IPS-15b (cell line): ENCODE results near the gene TRPT1.

Experiments
- H3K27me3 ChIP-seq: one replicate; pipeline ENCODE4 v1.6.1; 2013; ENCODE audit warnings: low read length; ENCODE audit not compliant: control insufficient read depth, insufficient read depth
- H3K36me3 ChIP-seq: one replicate; pipeline ENCODE4 v1.6.1; 2013; ENCODE audit warnings: low read length; ENCODE audit not compliant: control insufficient read depth, insufficient read depth
- H3K4me1 ChIP-seq: one replicate; pipeline ENCODE4 v1.6.1; 2013; ENCODE audit warnings: mild to moderate bottlenecking, low read length; ENCODE audit not compliant: control insufficient read depth, insufficient read depth
- H3K4me3 ChIP-seq: one replicate; pipeline ENCODE4 v1.5.1; 2013; ENCODE audit warnings: low read depth, low read length
- H3K9ac ChIP-seq: one replicate; pipeline ENCODE4 v1.6.1; 2013; ENCODE audit warnings: low read depth, mild to moderate bottlenecking, low read length
- H3K9me3 ChIP-seq: one replicate; pipeline ENCODE4 v1.6.1; 2013; ENCODE audit warnings: mild to moderate bottlenecking, low read length; ENCODE audit not compliant: control insufficient read depth, insufficient read depth

Gene TRPT1

GRCh38 chr11:64222651-64223000, 3.4 kb downstream of the TRPT1 start:
- H3K4me3 ChIP-seq = no peak overlapping the region
- H3K27me3 ChIP-seq = no peaks in the 10 kb centered on the region
- no peaks in the 10 kb centered on the region for H3K9me3 ChIP-seq
- H3K36me3 ChIP-seq = peaks cover 11% of the 10 kb centered on the region
- no peak overlapping the region for H3K9ac ChIP-seq
- no peaks in the 10 kb centered on the region for H3K4me1 ChIP-seq

GRCh38 chr11:64220798-64221197, 5.2 kb downstream of the TRPT1 start:
- Histone ChIP-seq H3K9ac (no peak overlapping the region), H3K4me1 (no peaks in the 10 kb centered on the region), H3K9me3 (no peaks in the 10 kb centered on the region), H3K4me3 (no peak overlapping the region), H3K27me3 (no peaks in the 10 kb centered on the region), H3K36me3 (peaks cover 11% of the 10 kb centered on the region)

DNA sequence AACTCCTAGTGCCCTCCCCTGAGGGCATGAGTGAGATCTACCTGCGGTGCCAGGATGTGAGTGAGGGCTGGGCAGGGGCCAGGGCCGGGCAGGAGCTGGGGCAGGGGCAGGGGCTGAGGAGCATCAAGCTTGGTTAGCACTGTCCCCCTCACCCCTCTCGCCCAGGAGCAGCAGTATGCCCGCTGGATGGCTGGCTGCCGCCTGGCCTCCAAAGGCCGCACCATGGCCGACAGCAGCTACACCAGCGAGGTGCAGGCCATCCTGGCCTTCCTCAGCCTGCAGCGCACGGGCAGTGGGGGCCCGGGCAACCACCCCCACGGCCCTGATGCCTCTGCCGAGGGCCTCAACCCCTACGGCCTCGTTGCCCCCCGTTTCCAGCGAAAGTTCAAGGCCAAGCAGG, 5.7 kb downstream of the TRPT1 start:
- Histone ChIP-seq H3K9me3 (no peaks in the 10 kb centered on the region), H3K4me1 (no peaks in the 10 kb centered on the region), H3K9ac (no peak overlapping the region), H3K27me3 (no peaks in the 10 kb centered on the region), H3K36me3 (peaks cover 11% of the 10 kb centered on the region), H3K4me3 (no peak overlapping the region)

DNA sequence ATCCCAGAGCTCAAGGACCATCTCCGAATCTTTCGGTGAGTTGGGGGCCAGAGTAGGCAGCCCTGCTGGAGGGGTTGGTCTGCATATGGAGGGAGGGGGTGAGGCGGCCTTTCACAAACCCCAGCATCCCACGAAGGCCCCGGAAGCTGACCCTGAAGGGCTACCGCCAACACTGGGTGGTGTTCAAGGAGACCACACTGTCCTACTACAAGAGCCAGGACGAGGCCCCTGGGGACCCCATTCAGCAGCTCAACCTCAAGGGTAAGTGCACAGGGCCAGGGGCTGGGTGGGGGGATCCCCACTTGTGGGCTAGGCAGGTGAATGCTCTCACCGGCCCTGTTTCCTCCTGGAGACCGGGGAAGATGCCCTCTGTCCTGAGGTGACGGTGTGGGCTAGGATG, 6.2 kb downstream of the TRPT1 start:
- no peaks in the 10 kb centered on the region for H3K27me3 ChIP-seq
- no peaks in the 10 kb centered on the region for H3K4me1 ChIP-seq
- no peaks in the 10 kb centered on the region for H3K9me3 ChIP-seq
- H3K9ac ChIP-seq = no peak overlapping the region
- H3K4me3 ChIP-seq = no peak overlapping the region
- H3K36me3 ChIP-seq = peaks cover 11% of the 10 kb centered on the region

DNA sequence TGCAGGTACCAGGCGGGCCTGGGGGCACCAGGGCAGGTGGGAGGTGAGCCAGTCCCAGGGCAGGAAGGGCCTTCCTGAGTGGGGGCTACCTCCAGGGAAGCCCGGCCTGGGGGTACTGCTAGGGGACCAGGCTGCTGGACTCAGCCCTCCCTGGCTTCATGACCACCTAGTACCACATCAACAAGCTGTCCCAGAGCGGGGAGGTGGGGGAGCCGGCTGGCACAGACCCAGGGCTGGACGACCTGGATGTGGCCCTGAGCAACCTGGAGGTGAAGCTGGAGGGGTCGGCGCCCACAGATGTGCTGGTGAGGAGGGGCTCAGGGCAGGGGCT, 6.7 kb downstream of the TRPT1 start:
- Histone ChIP-seq H3K4me3 (no peak overlapping the region), H3K4me1 (no peaks in the 10 kb centered on the region), H3K27me3 (no peaks in the 10 kb centered on the region), H3K36me3 (peaks cover 9% of the 10 kb centered on the region), H3K9ac (no peak overlapping the region), H3K9me3 (no peaks in the 10 kb centered on the region)

DNA sequence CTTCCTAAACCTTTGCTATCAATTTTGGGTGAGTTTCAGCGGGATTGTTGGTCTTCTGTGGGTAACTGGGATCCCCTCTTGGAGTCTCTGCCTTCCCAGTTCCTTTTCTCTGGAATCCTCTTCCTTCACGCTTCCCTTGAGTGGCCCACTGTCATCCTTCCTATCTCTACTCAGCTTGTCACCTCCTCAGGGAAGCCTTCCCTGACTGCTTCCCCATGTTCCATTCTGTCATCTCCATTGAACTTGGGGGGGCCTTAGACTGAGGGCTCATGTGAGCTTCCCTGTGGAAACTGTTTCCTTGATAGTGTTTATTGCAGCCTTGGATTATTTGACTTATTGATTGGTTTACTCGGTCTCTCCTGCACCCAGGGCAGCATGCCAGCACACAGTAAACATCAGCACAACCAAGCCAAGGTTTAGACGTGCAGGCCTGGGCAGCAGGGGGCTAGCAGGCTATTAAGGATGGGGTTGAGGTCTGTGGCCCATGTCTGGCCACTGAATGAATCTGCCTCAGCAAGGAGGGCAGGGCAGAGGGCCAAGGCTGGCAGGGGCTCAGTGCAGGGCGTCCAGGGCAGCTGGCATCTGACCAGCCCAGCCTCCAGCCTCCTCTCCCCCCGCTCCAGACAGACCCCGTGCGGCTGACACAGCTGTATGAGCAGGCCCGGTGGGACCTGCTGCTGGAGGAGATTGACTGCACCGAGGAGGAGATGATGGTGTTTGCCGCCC, 7.2 kb downstream of the TRPT1 start:
- Histone ChIP-seq H3K36me3 (peaks cover 5% of the 10 kb centered on the region), H3K4me1 (no peaks in the 10 kb centered on the region), H3K27me3 (no peaks in the 10 kb centered on the region), H3K4me3 (no peak overlapping the region), H3K9me3 (no peaks in the 10 kb centered on the region), H3K9ac (no peak overlapping the region)

GRCh38 chr11:64216879-64217278, 9.1 kb downstream of the TRPT1 start:
- no peaks in the 10 kb centered on the region for H3K27me3 ChIP-seq
- H3K4me1 ChIP-seq = no peaks in the 10 kb centered on the region
- H3K9me3 ChIP-seq = no peaks in the 10 kb centered on the region
- H3K4me3 ChIP-seq = no peak overlapping the region
- H3K9ac ChIP-seq = no peak overlapping the region
- H3K36me3 ChIP-seq = peaks cover 5% of the 10 kb centered on the region

DNA sequence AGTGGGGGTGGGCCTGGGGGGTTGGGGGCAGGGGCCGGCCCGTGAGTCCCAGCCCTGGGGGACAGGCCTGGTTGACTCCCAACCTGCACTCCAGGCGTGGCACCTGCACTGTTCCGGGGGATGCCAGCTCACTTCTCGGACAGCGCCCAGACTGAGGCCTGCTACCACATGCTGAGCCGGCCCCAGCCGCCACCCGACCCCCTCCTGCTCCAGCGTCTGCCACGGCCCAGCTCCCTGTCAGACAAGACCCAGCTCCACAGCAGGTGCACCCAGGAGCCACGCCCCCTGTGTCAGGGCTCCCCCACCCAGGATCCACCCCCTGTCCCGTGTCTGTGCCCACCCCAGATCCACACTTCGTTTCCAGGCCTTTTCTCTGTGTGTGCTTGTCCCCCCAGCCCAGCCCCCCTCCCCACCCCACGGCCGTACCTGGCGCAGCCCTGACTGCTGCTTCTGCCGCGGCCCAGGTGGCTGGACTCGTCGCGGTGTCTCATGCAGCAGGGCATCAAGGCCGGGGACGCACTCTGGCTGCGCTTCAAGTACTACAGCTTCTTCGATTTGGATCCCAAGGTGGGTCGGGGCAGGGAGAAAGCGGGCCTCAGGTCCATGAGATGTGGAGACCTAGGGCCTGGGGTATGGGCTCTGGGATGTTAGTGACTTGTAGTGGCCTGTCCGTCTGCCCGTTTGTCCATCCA, 14.7 kb downstream of the TRPT1 start:
- Histone ChIP-seq H3K9me3 (no peaks in the 10 kb centered on the region), H3K36me3 (peaks cover 27% of the 10 kb centered on the region), H3K4me3 (no peak overlapping the region), H3K9ac (no peak overlapping the region), H3K27me3 (no peaks in the 10 kb centered on the region), H3K4me1 (no peaks in the 10 kb centered on the region)

- peaks cover 34% of the 10 kb centered on the region for H3K36me3 ChIP-seq
- H3K4me1 ChIP-seq = no peaks in the 10 kb centered on the region
These were observed 15.5 kb downstream of the TRPT1 start for GRCh38 chr11:64210301-64211020.

GRCh38 chr11:64209563-64209843, 16.5 kb downstream of the TRPT1 start:
- Histone ChIP-seq H3K9ac (no peak overlapping the region), H3K4me3 (no peak overlapping the region), H3K4me1 (no peaks in the 10 kb centered on the region), H3K9me3 (no peaks in the 10 kb centered on the region), H3K27me3 (no peaks in the 10 kb centered on the region), H3K36me3 (peaks cover 36% of the 10 kb centered on the region)

More at GRCh38 chr11:64210301-64211020, 15.5 kb downstream of the TRPT1 start:
- Histone ChIP-seq H3K9me3 (no peaks in the 10 kb centered on the region), H3K4me3 (no peak overlapping the region), H3K9ac (no peak overlapping the region), H3K27me3 (no peaks in the 10 kb centered on the region)

DNA sequence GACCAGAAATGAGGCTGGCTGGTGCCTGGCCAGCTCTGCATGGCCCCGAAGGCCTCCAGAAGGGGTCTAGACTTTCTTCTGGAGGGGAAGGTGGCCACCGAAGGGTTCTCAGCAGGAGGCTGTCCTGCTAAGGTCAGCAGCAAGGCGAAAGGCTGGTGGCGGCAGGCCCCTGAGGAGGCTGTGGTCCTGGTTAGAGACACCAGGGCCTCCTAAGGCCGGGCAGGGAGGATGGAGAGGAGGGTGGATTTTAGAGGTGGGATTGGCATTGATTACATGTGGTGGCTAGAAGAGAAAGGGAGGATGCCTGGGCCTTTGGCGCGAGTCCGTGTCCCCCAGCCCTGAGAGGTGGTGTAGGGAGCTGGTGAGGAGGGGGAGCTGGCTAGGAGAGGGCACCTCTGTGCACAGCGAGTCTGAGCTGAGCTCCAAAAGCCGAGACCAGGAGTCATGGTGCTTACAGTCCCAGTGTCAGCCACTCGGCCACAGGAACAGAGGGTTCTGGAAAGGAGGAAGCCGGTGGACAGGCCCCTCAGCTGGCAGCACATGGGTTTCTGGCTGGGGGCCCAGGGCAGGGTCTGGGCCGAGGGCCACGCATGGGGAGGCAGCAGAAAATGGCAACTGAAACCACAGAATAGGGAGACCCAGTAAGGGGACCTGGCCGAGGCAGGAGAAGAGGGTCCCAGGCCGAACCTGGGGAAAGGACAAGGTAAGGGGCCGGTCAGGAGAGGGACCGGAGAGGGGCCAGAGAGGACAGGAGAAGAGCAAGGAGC, 17.0 kb downstream of the TRPT1 start:
- H3K4me3 ChIP-seq = no peak overlapping the region
- H3K4me1 ChIP-seq = no peaks in the 10 kb centered on the region
- H3K27me3 ChIP-seq = no peaks in the 10 kb centered on the region
- no peaks in the 10 kb centered on the region for H3K9me3 ChIP-seq
- H3K36me3 ChIP-seq = peaks cover 40% of the 10 kb centered on the region
- H3K9ac ChIP-seq = no peak overlapping the region
